Testis (tissue), 2 donors: ENCODE results near the gene GNAI1.

Source experiments
- CTCF ChIP-seq, 3 experiments: fragments of 450-650 bp in 2 of 3; fragments of 200-600 bp in 1 of 3; sonication (generic) in 1 of 3; IDR thresholded peaks; one replicate each; pipeline ENCODE4 v1.5.1; 2016 to 2019; ENCODE audit warnings: antibody characterized with exemption in 3 of 3, mild to moderate bottlenecking in 2 of 3, moderate library complexity in 1 of 3
- POLR2A ChIP-seq: fragments of 450-650 bp; IDR thresholded peaks from one replicate; pipeline ENCODE4 v1.6.1; 2017; ENCODE audit warnings: antibody characterized with exemption, mild to moderate bottlenecking, moderate library complexity

DNA sequence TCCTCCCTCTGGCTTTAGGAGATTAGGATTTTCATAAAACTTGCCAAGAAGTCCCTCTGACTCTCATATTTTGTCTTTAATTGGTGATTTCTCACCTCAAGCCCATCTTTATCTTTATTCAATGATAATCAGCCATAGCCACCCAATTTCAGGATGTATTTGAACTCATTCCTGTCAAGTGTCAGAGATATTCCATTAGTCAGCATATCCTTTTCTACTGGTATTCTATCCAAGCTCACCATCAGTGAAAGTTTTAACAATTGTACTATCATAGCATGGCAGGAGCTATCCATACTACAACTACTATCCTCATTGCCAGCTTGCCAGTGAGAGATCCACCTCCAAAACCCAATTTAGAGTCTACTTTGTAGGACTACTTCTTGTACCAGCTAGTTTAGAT lies 114.6 kb downstream of the GNAI1 start:
- TF ChIP-seq CTCF (IDR thresholded peaks at IDR 0.05) (no peak), POLR2A (no peak)
